HUES48 (cell line): ENCODE measurements around the gene SCUBE1.

Source experiments
- H3K27ac ChIP-seq: one replicate; pipeline ENCODE4 v1.7.0; 2013; ENCODE audit warnings: low read depth, low read length, inconsistent platforms
- H3K27me3 ChIP-seq: 2 replicates; pipeline ENCODE4 v1.6.1; 2013; ENCODE audit warnings: mild to moderate bottlenecking, low read length; ENCODE audit not compliant: control insufficient read depth, insufficient read depth
- H3K36me3 ChIP-seq: 2 replicates; pipeline ENCODE4 v1.6.1; 2013; ENCODE audit warnings: low read length; ENCODE audit not compliant: control insufficient read depth, insufficient read depth
- H3K4me1 ChIP-seq: 2 replicates; pipeline ENCODE4 v1.6.1; 2013; ENCODE audit warnings: mild to moderate bottlenecking, low read length; ENCODE audit not compliant: control insufficient read depth, insufficient read depth
- H3K4me3 ChIP-seq: 2 replicates; pipeline ENCODE4 v1.5.1; 2013; ENCODE audit warnings: mild to moderate bottlenecking, low read depth, low read length
- H3K9ac ChIP-seq: 2 replicates; pipeline ENCODE4 v1.6.1; 2013; ENCODE audit warnings: mild to moderate bottlenecking, low read depth, low read length, moderate library complexity
- H3K9me3 ChIP-seq: 2 replicates; pipeline ENCODE4 v1.6.1; 2013; ENCODE audit warnings: low read length; ENCODE audit not compliant: control insufficient read depth, insufficient read depth

SCUBE1 gene

GRCh38 chr22:43312608-43313007 lies 30.6 kb downstream of the SCUBE1 start:
- Histone ChIP-seq H3K27ac (no peak overlapping the region), H3K4me1 (peaks cover 5% of the 10 kb centered on the region; the same call in 1 of the 2 replicates), H3K9me3 (no peaks in the 10 kb centered on the region), H3K36me3 (no peaks in the 10 kb centered on the region), H3K9ac (no peak overlapping the region), H3K27me3 (no peaks in the 10 kb centered on the region), H3K4me3 (no peak overlapping the region)

GRCh38 chr22:43310798-43311197 lies 32.4 kb downstream of the SCUBE1 start:
- Histone ChIP-seq H3K36me3 (no peaks in the 10 kb centered on the region), H3K27me3 (no peaks in the 10 kb centered on the region), H3K9me3 (no peaks in the 10 kb centered on the region), H3K9ac (no peak overlapping the region), H3K4me1 (peaks cover 2% of the 10 kb centered on the region; the same call in 1 of the 2 replicates), H3K27ac (no peak overlapping the region), H3K4me3 (no peak overlapping the region)

- Histone ChIP-seq H3K4me1 (no peaks in the 10 kb centered on the region), H3K9me3 (no peaks in the 10 kb centered on the region), H3K36me3 (no peaks in the 10 kb centered on the region), H3K9ac (no peak overlapping the region), H3K27ac (no peak overlapping the region), H3K4me3 (no peak overlapping the region), H3K27me3 (no peaks in the 10 kb centered on the region)
Observed at GRCh38 chr22:43310311-43310710, 32.9 kb downstream of the SCUBE1 start.

- Histone ChIP-seq H3K27me3 (no peaks in the 10 kb centered on the region), H3K36me3 (no peaks in the 10 kb centered on the region), H3K9me3 (no peaks in the 10 kb centered on the region), H3K4me1 (no peaks in the 10 kb centered on the region), H3K27ac (no peak overlapping the region), H3K9ac (no peak overlapping the region), H3K4me3 (no peak overlapping the region)
Observed at GRCh38 chr22:43308836-43309235, 34.3 kb downstream of the SCUBE1 start.

- H3K27ac ChIP-seq = no peak overlapping the region
- no peak overlapping the region for H3K9ac ChIP-seq
- no peak overlapping the region for H3K4me3 ChIP-seq
- H3K9me3 ChIP-seq = no peaks in the 10 kb centered on the region
- no peaks in the 10 kb centered on the region for H3K4me1 ChIP-seq
- no peaks in the 10 kb centered on the region for H3K27me3 ChIP-seq
- no peaks in the 10 kb centered on the region for H3K36me3 ChIP-seq
Observed at GRCh38 chr22:43308060-43308830, 34.9 kb downstream of the SCUBE1 start.

GRCh38 chr22:43305806-43306205 lies 37.4 kb downstream of the SCUBE1 start:
- Histone ChIP-seq H3K9ac (no peak overlapping the region), H3K27ac (no peak overlapping the region), H3K4me3 (no peak overlapping the region), H3K9me3 (no peaks in the 10 kb centered on the region), H3K36me3 (no peaks in the 10 kb centered on the region), H3K4me1 (no peaks in the 10 kb centered on the region), H3K27me3 (no peaks in the 10 kb centered on the region)

- H3K4me1 ChIP-seq = no peaks in the 10 kb centered on the region
- no peaks in the 10 kb centered on the region for H3K9me3 ChIP-seq
- H3K36me3 ChIP-seq = no peaks in the 10 kb centered on the region
- H3K4me3 ChIP-seq = no peak overlapping the region
- no peak overlapping the region for H3K9ac ChIP-seq
- no peak overlapping the region for H3K27ac ChIP-seq
- no peaks in the 10 kb centered on the region for H3K27me3 ChIP-seq
Observed at GRCh38 chr22:43304831-43305590, 38.2 kb downstream of the SCUBE1 start.

GRCh38 chr22:43303751-43304150 lies 39.4 kb downstream of the SCUBE1 start:
- Histone ChIP-seq H3K9ac (no peak overlapping the region), H3K27me3 (no peaks in the 10 kb centered on the region), H3K36me3 (no peaks in the 10 kb centered on the region), H3K9me3 (no peaks in the 10 kb centered on the region), H3K4me1 (no peaks in the 10 kb centered on the region), H3K27ac (no peak overlapping the region), H3K4me3 (no peak overlapping the region)

GRCh38 chr22:43303166-43303565 lies 40.0 kb downstream of the SCUBE1 start:
- Histone ChIP-seq H3K9me3 (no peaks in the 10 kb centered on the region), H3K4me3 (no peak overlapping the region), H3K36me3 (no peaks in the 10 kb centered on the region), H3K9ac (no peak overlapping the region), H3K27ac (no peak overlapping the region), H3K4me1 (no peaks in the 10 kb centered on the region), H3K27me3 (no peaks in the 10 kb centered on the region)

GRCh38 chr22:43302531-43303041 lies 40.6 kb downstream of the SCUBE1 start:
- no peak overlapping the region for H3K4me3 ChIP-seq
- no peaks in the 10 kb centered on the region for H3K9me3 ChIP-seq
- H3K36me3 ChIP-seq = no peaks in the 10 kb centered on the region
- no peak overlapping the region for H3K27ac ChIP-seq
- H3K4me1 ChIP-seq = no peaks in the 10 kb centered on the region
- H3K27me3 ChIP-seq = no peaks in the 10 kb centered on the region
- H3K9ac ChIP-seq = no peak overlapping the region

GRCh38 chr22:43301866-43302265 lies 41.3 kb downstream of the SCUBE1 start:
- H3K9me3 ChIP-seq = no peaks in the 10 kb centered on the region
- H3K4me3 ChIP-seq = no peak overlapping the region
- H3K27ac ChIP-seq = no peak overlapping the region
- no peaks in the 10 kb centered on the region for H3K4me1 ChIP-seq
- H3K36me3 ChIP-seq = no peaks in the 10 kb centered on the region
- H3K27me3 ChIP-seq = no peaks in the 10 kb centered on the region
- no peak overlapping the region for H3K9ac ChIP-seq
